Stimulated activated CD8-positive, alpha-beta memory T cell treated with anti-CD3 and anti-CD28 coated beads, Interleukin-15, amount 100 ng/mL, for 1 hour (primary cell): ENCODE measurements around the gene SRPK3.

Source experiments
- DNase-seq: peaks from one replicate; pipeline ENCODE4 v3.0.0-alpha.2; 2020; ENCODE audit warnings: low read depth

The SRPK3 gene

GRCh38 chrX:153831429-153832150 is 50.7 kb downstream of the SRPK3 start:
- DNase-seq = no peak

- no peak for DNase-seq
These were observed 51.9 kb downstream of the SRPK3 start for GRCh38 chrX:153832728-153833127.
